ENCODE results near the gene NUP62CL.
A peak's percentile ranks its signal among the peaks of the same experiment; 100 is the strongest.

Gene NUP62CL

DNA sequence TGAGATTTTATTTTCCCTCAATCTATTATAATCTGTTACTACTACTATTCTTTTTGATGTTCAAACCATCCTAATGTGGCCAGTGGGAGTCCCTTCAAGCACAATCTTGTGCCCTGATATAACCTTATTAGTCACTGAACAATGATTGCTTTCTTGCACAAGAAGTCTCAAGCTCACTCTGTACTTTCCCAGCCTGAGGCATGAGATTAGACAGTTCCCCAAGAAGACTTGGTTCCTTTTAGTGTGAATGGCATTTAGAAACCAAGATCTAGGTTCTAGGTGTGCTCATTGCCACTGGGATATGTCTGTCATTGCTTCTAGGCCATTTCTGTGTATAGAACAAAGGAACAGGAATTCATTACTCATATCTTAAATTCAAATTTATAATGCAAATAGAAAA, 59.6 kb downstream of the NUP62CL start:
- no peak for DNase-seq (ENCODE audit: low read depth)

DNA sequence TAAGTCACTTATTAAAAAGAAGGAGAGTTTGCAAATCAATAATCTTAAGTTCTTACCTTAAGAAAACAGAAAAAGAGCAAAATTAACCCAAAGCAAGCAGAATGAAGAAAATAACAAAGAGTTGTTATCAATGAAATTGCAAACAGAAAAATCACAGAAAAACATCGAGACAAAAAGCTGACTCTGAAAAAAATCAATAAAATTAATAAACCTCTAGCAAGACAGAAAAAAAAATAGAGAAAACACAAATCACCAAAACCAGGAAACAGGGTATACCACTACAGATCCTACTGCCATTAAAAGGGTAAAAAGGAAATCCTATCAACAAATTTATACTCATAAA, 70.3 kb downstream of the NUP62CL start:
- DNase-seq (ENCODE audit: low read depth), result no peak

DNA sequence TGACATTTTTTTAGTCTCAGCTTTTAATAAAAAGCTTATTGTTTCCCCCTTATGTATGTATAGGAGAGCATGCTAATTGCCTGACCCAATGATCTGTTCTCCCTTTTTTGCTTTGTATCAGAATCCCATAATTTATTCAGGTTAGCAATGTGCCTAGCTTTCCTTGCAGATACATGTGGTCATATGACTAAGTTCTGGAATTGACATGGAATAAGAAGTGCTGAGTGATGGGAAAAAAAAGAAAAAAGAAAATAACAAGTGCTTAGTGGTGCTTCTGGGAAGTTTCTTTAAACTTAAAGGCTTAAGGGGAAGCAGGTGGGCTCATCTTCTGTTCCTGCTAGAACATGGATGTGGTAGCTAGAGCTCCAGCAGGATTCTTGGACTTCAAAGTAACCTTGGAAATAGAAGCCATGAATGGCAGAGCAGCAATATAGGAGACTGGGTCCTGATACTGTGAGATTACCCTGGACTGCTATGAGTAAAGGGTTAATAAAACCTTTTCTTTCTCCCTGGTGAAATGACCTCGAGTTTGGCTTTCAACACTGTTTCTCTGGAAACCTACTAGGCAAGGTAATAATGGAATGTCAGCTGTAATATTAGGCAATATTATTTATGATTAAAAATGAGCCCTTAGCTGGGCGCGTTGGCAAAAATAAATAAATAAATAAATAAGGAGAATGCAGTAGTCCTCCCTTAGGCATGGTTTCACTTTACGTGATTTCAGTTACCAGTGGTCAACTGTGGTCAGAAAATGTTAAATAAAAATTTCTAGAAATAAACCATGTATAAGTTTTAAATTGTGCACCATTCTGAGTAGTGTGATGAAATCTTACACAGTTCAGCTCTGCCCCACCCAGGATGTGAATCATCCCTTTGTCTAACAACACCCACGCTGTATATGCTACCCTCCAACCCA, 70.9 kb downstream of the NUP62CL start:
- no peak for DNase-seq (ENCODE audit: low read depth)

DNA sequence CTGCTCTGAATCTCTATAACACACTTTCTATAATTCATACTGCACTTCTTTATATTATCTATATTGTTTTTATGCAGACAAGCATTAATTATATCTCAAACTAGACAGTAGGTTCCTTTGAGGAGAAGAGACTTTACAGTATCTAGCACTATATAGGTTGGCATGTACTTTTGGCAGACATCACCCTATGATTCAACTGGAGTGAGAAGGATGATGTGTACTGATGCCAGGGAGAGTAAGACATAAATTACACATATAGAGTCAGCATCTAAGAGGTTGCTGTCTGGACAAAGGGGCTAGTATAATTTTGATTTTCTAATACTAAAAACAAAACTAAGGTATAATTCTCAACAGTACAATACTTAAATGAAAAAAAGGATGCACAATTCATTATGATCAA, 82.5 kb downstream of the NUP62CL start:
- no peak for DNase-seq (ENCODE audit: low read depth)

DNA sequence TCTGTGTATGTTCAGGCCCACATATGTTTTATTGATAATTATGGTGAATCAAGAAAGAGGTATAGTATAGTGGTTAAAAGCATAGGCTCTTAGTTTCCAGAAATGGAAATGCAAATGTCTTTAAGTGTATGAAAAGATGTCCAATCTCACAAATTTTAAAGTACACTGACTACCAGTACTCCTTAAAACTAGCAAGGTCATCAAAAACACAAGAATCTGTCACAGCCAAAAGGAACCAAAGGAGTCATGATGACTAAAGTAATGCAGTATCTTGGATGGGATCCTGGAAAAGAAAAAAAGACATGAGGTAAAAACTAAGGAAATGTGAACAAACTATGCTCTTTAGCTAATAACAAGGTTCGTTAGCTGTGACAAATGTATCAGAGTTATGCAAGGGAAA, 87.0 kb downstream of the NUP62CL start:
- DNase-seq (ENCODE audit: low read depth), result no peak

DNA sequence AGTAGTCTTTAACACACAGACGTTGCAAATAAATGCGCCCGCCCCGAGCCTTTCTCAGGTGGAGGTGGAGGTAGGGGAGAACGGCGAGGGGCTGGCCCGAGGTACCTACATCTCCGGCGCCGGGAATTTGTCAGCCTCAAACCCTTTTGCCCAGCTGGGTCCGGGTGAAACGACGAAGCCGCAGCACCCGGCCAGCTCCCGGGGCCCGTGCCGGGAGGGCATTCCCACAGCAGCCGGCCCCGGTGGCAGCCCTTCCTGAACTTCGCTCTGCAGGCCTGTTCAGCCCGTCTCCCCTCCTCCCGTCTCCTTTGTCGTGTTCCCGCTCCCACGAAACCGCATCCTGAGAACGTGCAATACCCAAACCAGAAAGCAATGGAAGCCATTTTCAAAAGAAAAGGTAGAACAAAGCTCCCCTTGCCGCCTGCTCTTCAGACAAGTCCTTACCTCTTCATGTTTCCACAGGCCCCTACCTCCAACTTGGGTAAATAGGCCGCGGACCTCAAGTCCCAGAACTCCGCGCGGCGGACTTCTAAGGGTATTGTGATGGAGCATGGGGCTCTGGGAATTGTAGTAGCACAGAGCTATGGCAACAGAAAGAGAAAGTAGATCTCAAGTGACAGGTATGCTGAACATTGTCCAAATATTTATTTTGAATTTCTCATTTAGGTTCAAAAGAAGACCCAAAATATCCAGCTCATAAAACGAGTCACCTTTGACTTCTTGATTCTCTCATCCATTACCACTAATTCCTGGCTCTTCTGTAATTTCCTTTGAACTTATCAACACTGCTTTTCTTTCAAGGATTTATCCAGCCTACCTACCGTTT, 87.7 kb downstream of the NUP62CL start, which contains the start of gene RBM41:
TSS of gene RBM41 (minus strand) at position 501 of the 826 bp plus-strand sequence. CDS start at position 452, 49 bp downstream.
- DNase-seq (ENCODE audit: low read depth), result peak; percentile 40

DNA sequence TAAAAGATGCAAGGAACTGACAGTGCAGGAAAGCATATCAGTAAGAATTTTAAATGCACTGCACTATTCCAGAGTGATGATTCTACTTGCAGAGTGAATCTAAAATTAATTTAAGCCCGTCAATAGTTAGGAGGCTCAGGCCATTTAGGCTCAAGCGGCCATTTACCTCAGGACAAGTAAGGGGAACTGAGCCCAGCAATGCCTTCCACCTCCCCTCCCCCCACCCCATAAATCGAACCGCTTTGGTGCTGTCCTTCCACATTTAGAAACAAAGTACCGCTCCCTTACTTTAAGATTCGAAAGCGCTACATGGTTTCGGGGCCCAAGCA, 88.3 kb downstream of the NUP62CL start:
- DNase-seq (ENCODE audit: low read depth), result no peak

DNA sequence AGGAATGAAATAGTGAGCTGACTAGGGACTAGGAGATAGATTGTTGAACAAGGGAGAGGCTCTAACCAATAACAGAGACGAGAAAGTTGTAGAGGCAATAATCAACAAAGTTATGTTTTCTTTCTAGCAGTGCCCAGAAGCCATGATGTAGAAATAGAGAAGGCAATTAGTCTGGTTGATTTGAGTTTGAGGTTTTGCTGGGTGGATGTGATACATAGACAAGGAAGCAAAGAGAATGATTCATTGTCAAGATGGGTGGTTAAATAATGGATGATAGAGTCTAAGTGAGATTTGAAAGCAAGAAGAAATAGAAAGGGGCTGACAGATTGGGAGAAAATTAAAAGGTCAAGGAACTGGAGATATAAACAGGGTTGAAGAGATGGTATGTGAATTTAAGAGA, 98.8 kb downstream of the NUP62CL start:
- no peak for DNase-seq (ENCODE audit: low read depth)

DNA sequence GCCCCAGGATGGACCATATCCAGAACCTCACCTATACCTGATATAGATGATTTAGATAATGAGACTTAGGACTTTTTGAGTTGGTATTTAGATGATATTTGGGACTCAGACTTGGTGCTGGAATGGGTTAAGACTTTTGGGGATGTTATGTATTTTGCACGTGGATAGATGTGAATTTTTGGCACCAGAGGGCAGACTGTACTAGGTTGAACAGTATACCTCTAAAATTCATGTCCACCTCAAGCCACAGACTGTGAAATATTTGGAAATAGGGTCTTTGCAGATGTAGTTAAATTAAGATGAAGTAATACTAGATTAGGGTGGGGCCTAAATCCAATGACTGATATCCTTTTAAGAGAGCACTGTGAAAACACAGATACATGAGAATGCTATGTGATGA, 103.3 kb downstream of the NUP62CL start:
- no peak for DNase-seq (ENCODE audit: low read depth)

DNA sequence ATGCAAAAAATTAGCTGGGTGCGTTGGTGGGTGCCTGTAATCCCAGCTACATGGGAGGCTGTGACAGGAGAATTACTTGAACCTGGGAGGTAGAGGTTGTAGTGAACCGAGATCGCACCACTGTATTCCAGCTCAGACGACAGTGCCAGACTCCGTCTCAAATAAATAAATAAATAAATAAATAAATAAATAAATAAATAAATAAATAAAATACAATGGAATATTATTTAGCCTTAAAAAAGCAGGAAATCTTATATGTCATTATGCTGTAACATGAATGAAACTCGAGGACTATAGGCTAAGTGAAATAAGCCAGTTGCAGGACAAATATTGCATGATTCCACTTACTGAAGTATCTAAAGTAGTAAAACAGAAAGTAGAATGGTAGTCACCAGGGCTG, 130.1 kb downstream of the NUP62CL start:
- DNase-seq (ENCODE audit: low read depth), result no peak

All from stimulated activated CD8-positive, alpha-beta memory T cell treated with anti-CD3 and anti-CD28 coated beads, Interleukin-12 subunit alpha, Interleukin-12 subunit beta, amount 100 ng/mL, for 1 hour (primary cell).